K562 (cell line): Measurements from ENCODE around the gene CD6. TPM values are rescaled to one million over a fixed set of nuclear protein-coding genes. Genes with fewer than 3 reads are reported as not detected.

Source experiments
- ATAC-seq: fragments of 200-7000 bp; cut with Tn5 transposase; 3 replicates; pipeline ENCODE4 v1.9.1; 2020; ENCODE audit warnings: moderate library complexity
- BruUV-seq: library from RNA; stranded (reverse); fragments of 400-500 nt; replicated peaks from 2 replicates; lab custom pipeline; 2021; lab: Mats Ljungman, UMichigan
- CTCF ChIA-PET: fragments of 300-600 bp; formaldehyde crosslinking; extraction: SDS; loops from one replicate; lab custom pipeline; 2021; ENCODE audit warnings: low intra/inter-chr PET ratio; lab: Yijun Ruan, JAX
- POLR2A ChIA-PET: fragments of 300-600, 350-650 bp; sonication (Branson Sonifier 250); formaldehyde crosslinking; extraction: SDS; loops from one replicate; lab custom pipeline; 2021; ENCODE audit warnings: antibody characterized with exemption, inconsistent platforms; lab: Yijun Ruan, JAX
- DNase-seq, 4 experiments: peaks; one replicate each; pipeline versions ENCODE4 v3.0.0 to v3.0.0-alpha.2; 2011 to 2018; ENCODE audit warnings: low spot score in 3 of 4, mixed read lengths in 3 of 4; ENCODE audit errors: extremely low read depth in 1 of 4
- FAIRE-seq: peaks from 2 replicates; lab custom pipeline; 2011; peaks lifted over from hg19 to GRCh38; lab: Jason Lieb, UNC
- H2AFZ ChIP-seq: 2 replicates; pipeline ENCODE4 v1.6.0; 2011; ENCODE audit warnings: low read depth, low read length, control low read depth, inconsistent platforms
- H3K27ac ChIP-seq: fragments of 200-600 bp; 3 replicates; pipeline ENCODE4 v1.8.0; 2011; ENCODE audit warnings: low read depth, mild to moderate bottlenecking, control low read depth, inconsistent platforms, low read length, moderate library complexity, mixed read lengths; ENCODE audit errors: extremely low read depth
- H3K27me3 ChIP-seq, 2 experiments: fragments of 300-600 bp in 1 of 2; 2 replicates in 1 of 2; 3 replicates in 1 of 2; pipeline versions ENCODE4 v1.6.0 to v1.8.0; 2011; ENCODE audit warnings: inconsistent platforms in 2 of 2, low read length in 2 of 2, mild to moderate bottlenecking in 1 of 2, mixed read lengths in 1 of 2, moderate library complexity in 1 of 2; ENCODE audit not compliant: control insufficient read depth in 2 of 2, insufficient read depth in 2 of 2
- H3K36me3 ChIP-seq: fragments of 300-600 bp; 3 replicates; pipeline ENCODE4 v1.8.0; 2011; ENCODE audit warnings: mild to moderate bottlenecking, low read length, inconsistent platforms; ENCODE audit not compliant: control insufficient read depth, insufficient read depth
- H3K4me1 ChIP-seq, 2 experiments: fragments of 200-600 bp in 1 of 2; replicated peaks in 1 of 2; 2 replicates in 1 of 2; 3 replicates in 1 of 2; pipeline versions ENCODE4 v1.5.1 to v1.8.0; 2011; ENCODE audit warnings: inconsistent platforms in 2 of 2, low read length in 2 of 2, mild to moderate bottlenecking in 1 of 2, mixed read lengths in 1 of 2, moderate library complexity in 1 of 2; ENCODE audit not compliant: control insufficient read depth in 2 of 2, insufficient read depth in 2 of 2
- H3K4me2 ChIP-seq: 2 replicates; pipeline ENCODE4 v1.6.1; 2011; ENCODE audit warnings: low read length, control low read depth, inconsistent platforms, mixed read lengths; ENCODE audit not compliant: insufficient read depth
- H3K4me3 ChIP-seq: fragments of 200-600 bp; sonication (generic), shearing (Covaris generic); 2 replicates; pipeline ENCODE4 v1.5.1; 2016; ENCODE audit warnings: control low read depth, inconsistent platforms
- H3K79me2 ChIP-seq: fragments of 200-600 bp; 3 replicates; pipeline ENCODE4 v1.8.0; 2011; ENCODE audit warnings: low read length, inconsistent platforms; ENCODE audit not compliant: control insufficient read depth, insufficient read depth
- H3K9ac ChIP-seq, 2 experiments: 2 replicates each; pipeline versions ENCODE4 v1.6.0 to v1.6.1; 2011; ENCODE audit warnings: low read depth in 2 of 2, low read length in 2 of 2, control low read depth in 1 of 2, inconsistent platforms in 1 of 2, mild to moderate bottlenecking in 1 of 2, mixed read lengths in 1 of 2; ENCODE audit not compliant: insufficient read depth in 1 of 2
- H3K9me1 ChIP-seq: one replicate; pipeline ENCODE4 v1.6.0; 2011; ENCODE audit warnings: inconsistent platforms, mild to moderate bottlenecking, low read length, moderate library complexity; ENCODE audit not compliant: control insufficient read depth, insufficient read depth
- H3K9me3 ChIP-seq: replicated peaks from 2 replicates; pipeline ENCODE4 v1.5.1; 2011; ENCODE audit warnings: low read depth, low read length, inconsistent platforms; ENCODE audit not compliant: control insufficient read depth, insufficient read depth
- H4K20me1 ChIP-seq: replicated peaks from 2 replicates; pipeline ENCODE4 v1.6.1; 2011; ENCODE audit warnings: low read length, inconsistent platforms, mixed read lengths; ENCODE audit not compliant: control insufficient read depth, insufficient read depth
- BCLAF1 ChIP-seq, 2 experiments: fragments of 450-650 bp in 1 of 2; IDR thresholded peaks; 2 replicates each; pipeline ENCODE4 v1.6.1; 2011 to 2017; ENCODE audit warnings: low read depth in 2 of 2, antibody characterized with exemption in 1 of 2, borderline replicate concordance in 1 of 2, low read length in 1 of 2, mild to moderate bottlenecking in 1 of 2, mixed read lengths in 1 of 2; ENCODE audit not compliant: control insufficient read depth in 1 of 2
- EP300 ChIP-seq: IDR thresholded peaks from 2 replicates; pipeline ENCODE4 v1.6.1; 2012; ENCODE audit warnings: low read length, improper control_type of control experiment
- FIP1L1 ChIP-seq: fragments of 200-400 bp; formaldehyde crosslinking; IDR thresholded peaks from 2 replicates; pipeline ENCODE4 v1.6.1; 2018; ENCODE audit warnings: mild to moderate bottlenecking, low read depth, low read length; ENCODE audit not compliant: poor library complexity, severe bottlenecking
- FOSL1 ChIP-seq: fragments of 200-800 bp; sonication (Bioruptor generic); conservative IDR thresholded peaks from 2 replicates; pipeline ENCODE4 v1.6.1; 2016; ENCODE audit warnings: missing genetic modification characterization, missing compliant biosample characterization
- FOXP1 ChIP-seq: sonication (generic); formaldehyde crosslinking; IDR thresholded peaks from 2 replicates; pipeline ENCODE4 v1.8.0; 2022; ENCODE audit warnings: mild to moderate bottlenecking, missing genetic modification reagents
- HNRNPL ChIP-seq: fragments of 200-400 bp; formaldehyde crosslinking; IDR thresholded peaks from 2 replicates; pipeline ENCODE4 v1.6.1; 2017; ENCODE audit warnings: low read depth, mild to moderate bottlenecking, low read length
- MAFG ChIP-seq: fragments of 450-650 bp; conservative IDR thresholded peaks from 2 replicates; pipeline ENCODE4 v1.6.1; 2016; ENCODE audit warnings: missing genetic modification characterization, missing compliant biosample characterization
- RBFOX2 ChIP-seq: fragments of 200-400 bp; formaldehyde crosslinking; IDR thresholded peaks from 2 replicates; pipeline ENCODE4 v1.6.1; 2017; ENCODE audit warnings: low read depth, mild to moderate bottlenecking, low read length, moderate library complexity
- SMAD1 ChIP-seq: fragments of 150-350 bp; IDR thresholded peaks from 2 replicates; pipeline ENCODE4 v1.6.1; 2014; ENCODE audit warnings: low read length, low read depth; ENCODE audit not compliant: partially characterized antibody
- SMAD3 ChIP-seq: fragments of 450-650 bp; formaldehyde crosslinking; conservative IDR thresholded peaks from 2 replicates; pipeline ENCODE4 v1.4.0; 2020; ENCODE audit warnings: mild to moderate bottlenecking
- SRSF1 ChIP-seq: fragments of 200-400 bp; formaldehyde crosslinking; IDR thresholded peaks from 2 replicates; pipeline ENCODE4 v1.6.1; 2017; ENCODE audit warnings: mild to moderate bottlenecking, low read depth, low read length, moderate library complexity
- STAG1 ChIP-seq: sonication (generic); formaldehyde crosslinking; IDR thresholded peaks from 2 replicates; pipeline ENCODE4 v1.5.0; 2020; ENCODE audit warnings: missing genetic modification reagents, borderline replicate concordance
- THRA ChIP-seq: fragments of 450-650 bp; IDR thresholded peaks from 2 replicates; pipeline ENCODE4 v1.6.1; 2017; ENCODE audit warnings: mild to moderate bottlenecking, moderate library complexity
- ZFPM2 ChIP-seq: fragments of 250-450 bp; sonication (Bioruptor Pico); IDR thresholded peaks from 2 replicates; pipeline ENCODE4 v1.5.1; 2022; ENCODE audit warnings: mild to moderate bottlenecking
- ZFX ChIP-seq: sonication (generic); formaldehyde crosslinking; IDR thresholded peaks from 2 replicates; pipeline ENCODE4 v1.8.0; 2022; ENCODE audit warnings: mild to moderate bottlenecking, missing genetic modification reagents, moderate library complexity
- WGBS: fragments of 100-300 bp; shearing (Covaris generic); methylation state at CpG from one replicate; pipeline ENCODE4 v1.1.6; 2016; ENCODE audit warnings: low coverage, mixed read lengths; ENCODE audit not compliant: insufficient coverage; ENCODE audit errors: missing lambda C conversion rate; 5-methylcytosine and 5-hydroxymethylcytosine counted together
- in situ Hi-C: fragments of 300-500 bp; cut with MboI; formaldehyde crosslinking; loops from 4 replicates; pipeline ENCODE4 v1.15.0; 2018; ENCODE audit warnings: inconsistent platforms, mixed read lengths
- intact Hi-C: fragments of 100-400 bp; cut with micrococcal nuclease; formaldehyde crosslinking; loops from 2 replicates; pipeline ENCODE4 v1.14.2; 2022
- polyA plus RNA-seq, 8 experiments: library from polyadenylated mRNA; depleted of rRNA in 4 of 8; stranded (reverse) in 5 of 8; unstranded in 3 of 8; fragments of >200 nt; fragmentation: Nextera tagmentation in 2 of 8; fragmentation: Illumina TruSeq in 1 of 8; extraction: Ambion mirVana in 2 of 8; extraction: Trizol in 1 of 8; gene quantifications; 2 replicates each; pipeline versions ENCODE4 v1.2.1 to v1.2.3, GENCODE V29; 2011 to 2014; ENCODE audit warnings: inconsistent platforms in 1 of 8, missing spikeins in 1 of 8
- total RNA-seq, 7 experiments: library from RNA; depleted of rRNA in 6 of 7; stranded (reverse); fragments of >200 nt in 6 of 7; fragmentation: Illumina TruSeq in 2 of 7; extraction: Trizol in 2 of 7; gene quantifications; 2 replicates each; pipeline versions ENCODE4 v1.2.1 to v1.2.3, GENCODE V29; 2011 to 2021; ENCODE audit warnings: low replicate concordance in 1 of 7

CD6 gene
- total and polyA plus RNA-seq, 9 of the 15 experiments (the other 6 are each of a cell fraction or from before 2014, with no cell fraction given), result 0.84 TPM; not detected in 8

GRCh38 chr11:61002598-61002997, 31.1 kb downstream of the CD6 start:
- no peak overlapping the region for H3K4me2 ChIP-seq
- H3K9me1 ChIP-seq, result no peaks in the 10 kb centered on the region
- DNase-seq (no peak), FAIRE-seq (no peak), ATAC-seq (no peak)
- intact Hi-C loops, result no loop called here
- no TSS peak for BruUV-seq
- H3K9me3 ChIP-seq, result no peaks in the 10 kb centered on the region
- CTCF ChIA-PET, result no interaction called here
- peaks cover 34 to 64% of the 10 kb centered on the region in 2 experiments for H3K27me3 ChIP-seq
- H3K9ac ChIP-seq, result no peak overlapping the region
- peaks cover 0 to 5% of the 10 kb centered on the region in 2 experiments; a peak in 1 of 5 replicates for H3K4me1 ChIP-seq
- H2AFZ ChIP-seq, result no peak overlapping the region
- H3K36me3 ChIP-seq, result no peaks in the 10 kb centered on the region
- H3K79me2 ChIP-seq, result no peaks in the 10 kb centered on the region
- H3K4me3 ChIP-seq, result no peak overlapping the region
- POLR2A ChIA-PET, result no interaction called here
- WGBS, result 2% methylated on average over 7 of the region's 7 CpGs
- peaks cover 4% of the 10 kb centered on the region; the same call in 1 of the 2 replicates for H4K20me1 ChIP-seq
- H3K27ac ChIP-seq, result no peak overlapping the region
- no peak for TF ChIP-seq SMAD3 (CRISPR knock-in tag)
- TF ChIP-seq EP300, result no peak
- no peak for TF ChIP-seq FOXP1
- no peak for TF ChIP-seq RBFOX2
- TF ChIP-seq HNRNPL, result no peak
- TF ChIP-seq SRSF1, result no peak
- no peak for TF ChIP-seq FIP1L1
- no peak for TF ChIP-seq ZFX (CRISPR knock-in tag)
- no peak for TF ChIP-seq MAFG (tag)
- no peak for TF ChIP-seq STAG1
- no peak for TF ChIP-seq SMAD1
- TF ChIP-seq ZFPM2 (CRISPR knock-in tag), result no peak
- TF ChIP-seq FOSL1 (tag), result no peak
- TF ChIP-seq THRA, result no peak
- no peak for TF ChIP-seq BCLAF1 (IDR thresholded peaks at IDR 0.05; ENCODE audit: borderline replicate concordance in 1 of 2, control insufficient read depth in 1 of 2, low read depth in 2 of 2, low read length in 1 of 2)
- in situ Hi-C loops, result no loop called here
